Effector memory CD4-positive, alpha-beta T cell (primary cell): Measurements from ENCODE around the gene TNFSF13.

Source experiments
- DNase-seq, 3 donors: peaks; one replicate each; pipeline ENCODE4 v3.0.0-alpha.2; 2020
- H3K27ac ChIP-seq: 2 replicates; pipeline ENCODE4 v1.7.0; 2013; ENCODE audit warnings: mild to moderate bottlenecking, low read length, moderate library complexity; ENCODE audit not compliant: insufficient read depth, poor library complexity, severe bottlenecking
- H3K27me3 ChIP-seq: replicated peaks from 2 replicates; pipeline ENCODE4 v1.7.0; 2013; ENCODE audit warnings: mild to moderate bottlenecking, low read length; ENCODE audit not compliant: insufficient read depth, control insufficient read depth, poor library complexity, severe bottlenecking
- H3K36me3 ChIP-seq: 2 replicates; pipeline ENCODE4 v1.7.0; 2013; ENCODE audit warnings: mild to moderate bottlenecking, low read length, moderate library complexity; ENCODE audit not compliant: control insufficient read depth, insufficient read depth
- H3K4me1 ChIP-seq: 2 replicates; pipeline ENCODE4 v1.7.0; 2013; ENCODE audit warnings: low read length, mild to moderate bottlenecking; ENCODE audit not compliant: control insufficient read depth, insufficient read depth, poor library complexity, severe bottlenecking
- H3K4me3 ChIP-seq: 2 replicates; pipeline ENCODE4 v1.7.0; 2013; ENCODE audit warnings: low read length, low read depth, mild to moderate bottlenecking; ENCODE audit not compliant: insufficient read depth, poor library complexity, severe bottlenecking
- H3K9me3 ChIP-seq: 2 replicates; pipeline ENCODE4 v1.7.0; 2013; ENCODE audit warnings: mild to moderate bottlenecking, low read length, moderate library complexity; ENCODE audit not compliant: control insufficient read depth

The TNFSF13 gene

GRCh38 chr17:7551396-7551795 is 7.2 kb upstream of the TNFSF13 start:
- no peak for DNase-seq
- Histone ChIP-seq H3K4me1 (peaks cover 50% of the 10 kb centered on the region), H3K36me3 (no peaks in the 10 kb centered on the region), H3K4me3 (no peak overlapping the region), H3K9me3 (no peaks in the 10 kb centered on the region), H3K27ac (no peak overlapping the region), H3K27me3 (no peaks in the 10 kb centered on the region)

GRCh38 chr17:7552621-7553051 is 5.9 kb upstream of the TNFSF13 start:
- DNase-seq, result peak in 2 of 3 donors; percentile 11 to 21
- Histone ChIP-seq H3K4me1 (peaks cover 53% of the 10 kb centered on the region), H3K27ac (peak overlapping the region; percentile 42), H3K4me3 (no peak overlapping the region), H3K36me3 (peaks cover 6% of the 10 kb centered on the region), H3K27me3 (no peaks in the 10 kb centered on the region), H3K9me3 (no peaks in the 10 kb centered on the region)

- no peak for DNase-seq
- H3K9me3 ChIP-seq, result no peaks in the 10 kb centered on the region
- peaks cover 50% of the 10 kb centered on the region for H3K4me1 ChIP-seq
- peak overlapping the region; percentile 19 for H3K27ac ChIP-seq
- no peaks in the 10 kb centered on the region for H3K27me3 ChIP-seq
- no peak overlapping the region for H3K4me3 ChIP-seq
- peaks cover 6% of the 10 kb centered on the region for H3K36me3 ChIP-seq
Observed at GRCh38 chr17:7553356-7553755, 5.2 kb upstream of the TNFSF13 start.

GRCh38 chr17:7555320-7555948 is 3.1 kb upstream of the TNFSF13 start:
- peaks cover 32% of the 10 kb centered on the region for H3K4me1 ChIP-seq

GRCh38 chr17:7556627-7557026 is 1.9 kb upstream of the TNFSF13 start:
- H3K27me3 ChIP-seq, result no peaks in the 10 kb centered on the region

More at GRCh38 chr17:7555320-7555948, 3.1 kb upstream of the TNFSF13 start:
- Histone ChIP-seq H3K36me3 (peaks cover 6% of the 10 kb centered on the region), H3K9me3 (no peaks in the 10 kb centered on the region), H3K4me3 (no peak overlapping the region), H3K27me3 (no peaks in the 10 kb centered on the region), H3K27ac (no peak overlapping the region)
- no peak for DNase-seq

GRCh38 chr17:7557147-7557764 is 1.3 kb upstream of the TNFSF13 start:
- peaks cover 29% of the 10 kb centered on the region for H3K4me1 ChIP-seq
- H3K4me3 ChIP-seq, result no peak overlapping the region
- H3K36me3 ChIP-seq, result peaks cover 6% of the 10 kb centered on the region
- no peak for DNase-seq
- no peaks in the 10 kb centered on the region for H3K9me3 ChIP-seq
- H3K27ac ChIP-seq, result no peak overlapping the region
- no peaks in the 10 kb centered on the region for H3K27me3 ChIP-seq

More at GRCh38 chr17:7556627-7557026, 1.9 kb upstream of the TNFSF13 start:
- Histone ChIP-seq H3K27ac (no peak overlapping the region), H3K36me3 (peaks cover 6% of the 10 kb centered on the region), H3K4me3 (no peak overlapping the region), H3K9me3 (no peaks in the 10 kb centered on the region), H3K4me1 (peaks cover 29% of the 10 kb centered on the region)
- no peak for DNase-seq

- Histone ChIP-seq H3K27me3 (no peaks in the 10 kb centered on the region), H3K4me3 (no peak overlapping the region), H3K36me3 (peaks cover 6% of the 10 kb centered on the region), H3K9me3 (no peaks in the 10 kb centered on the region), H3K4me1 (peaks cover 30% of the 10 kb centered on the region), H3K27ac (no peak overlapping the region)
- no peak for DNase-seq
Observed at GRCh38 chr17:7557775-7558543, 591 bp upstream of the TNFSF13 start.

- peaks cover 19% of the 10 kb centered on the region for H3K4me1 ChIP-seq
- no peak overlapping the region for H3K4me3 ChIP-seq
- H3K27me3 ChIP-seq, result no peaks in the 10 kb centered on the region
- no peak for DNase-seq
- no peak overlapping the region for H3K27ac ChIP-seq
- H3K9me3 ChIP-seq, result no peaks in the 10 kb centered on the region
- peaks cover 14% of the 10 kb centered on the region for H3K36me3 ChIP-seq
Observed at GRCh38 chr17:7559320-7560171, 996 bp downstream of the TNFSF13 start.

GRCh38 chr17:7560172-7561027 is 1.9 kb downstream of the TNFSF13 start:
- Histone ChIP-seq H3K4me3 (no peak overlapping the region), H3K4me1 (peaks cover 19% of the 10 kb centered on the region), H3K36me3 (peaks cover 23% of the 10 kb centered on the region), H3K27me3 (no peaks in the 10 kb centered on the region), H3K9me3 (no peaks in the 10 kb centered on the region), H3K27ac (peak overlapping the region; percentile 97)
- DNase-seq, result no peak
